Inferior parietal cortex (tissue), 1 donor: ENCODE results near the gene PLA2G15.

ENCODE experiments used
- DNase-seq: peaks from one replicate; pipeline ENCODE4 v3.0.0-alpha.2; 2016; ENCODE audit errors: extremely low spot score

PLA2G15 gene

DNA sequence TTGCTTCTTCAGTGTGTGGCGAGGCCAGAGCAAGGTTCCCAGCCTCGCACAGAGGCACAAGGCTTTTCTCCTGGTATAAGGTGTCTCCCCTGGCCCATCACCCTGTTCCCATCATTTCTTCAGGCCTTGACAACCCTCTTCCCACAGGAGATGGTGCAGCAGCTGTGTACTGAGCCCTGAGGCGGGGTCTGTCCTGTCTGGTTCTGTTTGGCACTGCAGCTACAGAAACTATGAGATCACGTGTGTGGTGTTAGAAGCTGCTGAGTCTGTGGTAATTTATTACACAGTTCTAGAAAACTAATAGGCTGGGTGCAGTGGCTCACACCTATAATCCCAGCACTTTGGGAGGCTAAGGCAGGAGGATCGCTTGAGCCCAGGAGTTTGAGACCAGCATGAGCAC is 7.2 kb downstream of the PLA2G15 start:
- no peak for DNase-seq

DNA sequence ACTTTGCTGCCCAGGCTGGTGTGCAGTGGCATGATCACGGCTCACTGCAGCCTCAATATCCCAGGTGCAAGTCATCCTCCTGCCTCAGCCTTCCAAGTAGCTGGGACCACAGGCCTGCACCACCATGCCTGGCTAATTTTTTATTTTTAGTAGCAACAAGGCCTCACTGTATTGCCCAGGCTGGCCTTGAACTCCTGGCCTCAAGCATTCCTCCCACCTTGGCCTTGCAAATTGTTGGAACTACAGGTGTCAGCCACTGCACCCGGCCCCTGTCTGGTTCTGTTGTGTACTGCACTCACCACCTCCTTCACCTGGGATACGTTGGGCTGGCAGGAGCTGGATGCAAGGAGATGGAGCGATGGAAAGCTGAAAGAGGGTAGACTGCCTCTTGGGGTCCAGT is 8.5 kb downstream of the PLA2G15 start:
- DNase-seq: no peak

DNA sequence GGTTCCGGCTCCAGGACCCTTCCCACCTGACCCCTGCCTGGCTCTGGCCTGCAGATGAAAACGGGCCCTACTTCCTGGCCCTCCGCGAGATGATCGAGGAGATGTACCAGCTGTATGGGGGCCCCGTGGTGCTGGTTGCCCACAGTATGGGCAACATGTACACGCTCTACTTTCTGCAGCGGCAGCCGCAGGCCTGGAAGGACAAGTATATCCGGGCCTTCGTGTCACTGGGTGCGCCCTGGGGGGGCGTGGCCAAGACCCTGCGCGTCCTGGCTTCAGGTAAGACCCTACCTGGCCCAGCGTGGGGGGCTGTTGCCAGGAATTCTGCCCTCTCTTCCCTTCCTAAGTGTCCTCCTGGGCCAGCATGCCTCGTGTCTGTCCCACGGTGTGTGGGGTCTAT is 10.5 kb downstream of the PLA2G15 start:
- no peak for DNase-seq

DNA sequence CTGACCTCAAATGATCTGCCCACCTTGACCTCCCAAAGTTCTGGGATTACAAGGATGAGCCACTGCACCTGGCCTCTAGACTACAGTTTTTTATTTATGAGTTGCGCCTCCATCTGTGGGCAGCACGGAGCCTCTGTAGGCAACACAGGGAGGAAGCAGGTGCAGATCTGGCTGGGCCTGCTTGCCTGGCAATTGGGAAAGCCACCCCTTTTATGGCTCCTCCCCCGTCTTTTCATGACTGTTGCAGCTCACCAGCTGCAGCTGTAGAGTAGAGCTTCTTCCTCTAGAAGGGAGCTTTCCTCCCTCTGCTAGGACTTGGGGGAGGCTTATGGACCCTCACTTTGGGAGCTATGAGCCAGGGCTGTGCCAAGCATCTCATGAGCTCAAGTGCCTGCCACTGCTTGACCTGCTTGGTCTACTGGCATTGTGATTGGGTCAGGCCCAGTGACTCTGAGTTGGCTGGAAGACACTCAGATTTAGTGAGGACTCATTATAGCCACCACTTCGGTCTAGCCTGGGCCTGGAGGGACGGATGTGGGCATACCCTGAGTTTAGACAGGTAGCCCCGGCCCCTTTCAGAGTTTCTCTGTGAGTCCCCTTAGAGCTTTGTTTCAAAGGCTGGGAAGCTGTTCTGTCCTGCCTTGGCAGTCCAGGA is 12.2 kb downstream of the PLA2G15 start:
- peak; percentile 32 for DNase-seq

DNA sequence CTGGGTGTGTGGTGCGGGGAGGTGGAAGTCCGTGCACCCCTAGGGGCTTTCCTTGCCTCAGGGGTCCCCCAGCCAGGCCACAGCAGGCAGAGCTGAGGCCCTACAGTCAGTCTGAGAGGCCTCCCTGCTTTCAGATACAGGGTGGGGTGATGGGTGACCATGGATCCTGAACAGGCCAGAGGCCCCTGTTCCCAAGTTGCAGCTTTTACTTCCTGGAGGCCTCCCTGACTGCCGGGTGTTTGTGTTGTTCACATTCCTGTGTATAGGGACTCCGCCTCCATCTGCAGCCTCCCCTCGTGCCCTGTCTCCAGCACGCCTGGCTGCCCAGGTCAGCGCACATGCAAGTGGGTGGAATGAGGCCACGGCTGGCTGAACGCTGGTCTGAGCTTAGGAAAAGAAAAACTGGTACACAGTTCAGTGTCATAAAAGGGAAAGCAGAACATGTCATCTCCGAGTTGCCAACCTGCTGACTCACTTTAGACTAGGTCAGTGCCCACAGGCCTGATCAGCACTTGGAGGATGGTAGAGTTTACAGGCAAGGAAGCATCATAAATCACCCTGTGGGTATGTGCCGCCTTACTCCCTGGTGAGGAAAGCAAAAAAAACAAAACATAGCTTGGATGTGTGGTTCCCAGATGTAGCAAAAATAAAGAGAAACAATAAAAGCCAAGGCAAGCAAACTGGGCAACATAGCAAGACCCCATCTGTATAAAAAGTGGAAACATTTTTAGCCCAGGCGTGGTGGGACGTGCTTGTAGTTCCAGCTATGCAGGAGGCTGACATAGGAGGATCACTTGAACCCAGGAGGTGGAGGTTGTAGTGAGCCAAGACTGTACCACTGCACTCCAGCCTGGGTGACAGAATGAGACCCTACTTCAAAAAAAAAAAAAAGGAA is 13.0 kb downstream of the PLA2G15 start:
- DNase-seq: no peak

DNA sequence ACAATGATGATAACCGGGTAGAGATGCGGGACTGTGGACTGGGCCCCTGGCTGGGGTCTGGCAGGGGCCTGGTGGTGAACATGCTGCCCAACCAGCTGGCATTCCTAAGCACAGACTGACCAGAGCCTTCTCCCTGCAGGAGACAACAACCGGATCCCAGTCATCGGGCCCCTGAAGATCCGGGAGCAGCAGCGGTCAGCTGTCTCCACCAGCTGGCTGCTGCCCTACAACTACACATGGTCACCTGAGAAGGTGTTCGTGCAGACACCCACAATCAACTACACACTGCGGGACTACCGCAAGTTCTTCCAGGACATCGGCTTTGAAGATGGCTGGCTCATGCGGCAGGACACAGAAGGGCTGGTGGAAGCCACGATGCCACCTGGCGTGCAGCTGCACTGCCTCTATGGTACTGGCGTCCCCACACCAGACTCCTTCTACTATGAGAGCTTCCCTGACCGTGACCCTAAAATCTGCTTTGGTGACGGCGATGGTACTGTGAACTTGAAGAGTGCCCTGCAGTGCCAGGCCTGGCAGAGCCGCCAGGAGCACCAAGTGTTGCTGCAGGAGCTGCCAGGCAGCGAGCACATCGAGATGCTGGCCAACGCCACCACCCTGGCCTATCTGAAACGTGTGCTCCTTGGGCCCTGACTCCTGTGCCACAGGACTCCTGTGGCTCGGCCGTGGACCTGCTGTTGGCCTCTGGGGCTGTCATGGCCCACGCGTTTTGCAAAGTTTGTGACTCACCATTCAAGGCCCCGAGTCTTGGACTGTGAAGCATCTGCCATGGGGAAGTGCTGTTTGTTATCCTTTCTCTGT is 14.0 kb downstream of the PLA2G15 start:
- no peak for DNase-seq

DNA sequence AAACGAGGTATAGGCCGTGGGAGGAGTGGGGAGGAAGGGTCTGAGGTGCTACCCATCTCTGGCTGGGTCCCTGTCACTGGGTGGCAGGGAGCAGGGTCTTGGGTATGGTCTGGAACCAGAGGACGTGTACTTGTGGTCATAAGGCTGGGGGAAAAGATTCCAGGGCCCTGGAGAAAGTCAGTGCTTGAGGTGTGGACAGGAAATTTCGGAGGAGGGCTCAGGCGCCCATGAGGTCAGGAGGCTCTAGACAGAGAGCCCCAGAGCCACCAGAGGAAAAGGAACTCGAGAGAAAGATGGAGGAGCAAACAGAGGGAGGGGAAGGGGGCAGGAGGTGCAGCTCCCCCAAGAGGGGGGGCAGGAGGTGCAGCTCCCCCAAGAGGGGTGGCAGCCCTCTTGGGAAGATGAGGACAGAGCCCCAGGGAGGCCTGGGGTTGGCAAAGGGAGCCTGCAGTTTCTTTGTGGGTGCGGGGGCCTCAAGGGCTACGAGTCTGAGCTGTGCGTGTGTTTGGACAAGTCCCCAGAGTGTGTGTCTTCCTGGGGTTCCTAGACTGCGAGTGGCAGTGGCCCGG is 18.5 kb downstream of the PLA2G15 start:
- DNase-seq: no peak

DNA sequence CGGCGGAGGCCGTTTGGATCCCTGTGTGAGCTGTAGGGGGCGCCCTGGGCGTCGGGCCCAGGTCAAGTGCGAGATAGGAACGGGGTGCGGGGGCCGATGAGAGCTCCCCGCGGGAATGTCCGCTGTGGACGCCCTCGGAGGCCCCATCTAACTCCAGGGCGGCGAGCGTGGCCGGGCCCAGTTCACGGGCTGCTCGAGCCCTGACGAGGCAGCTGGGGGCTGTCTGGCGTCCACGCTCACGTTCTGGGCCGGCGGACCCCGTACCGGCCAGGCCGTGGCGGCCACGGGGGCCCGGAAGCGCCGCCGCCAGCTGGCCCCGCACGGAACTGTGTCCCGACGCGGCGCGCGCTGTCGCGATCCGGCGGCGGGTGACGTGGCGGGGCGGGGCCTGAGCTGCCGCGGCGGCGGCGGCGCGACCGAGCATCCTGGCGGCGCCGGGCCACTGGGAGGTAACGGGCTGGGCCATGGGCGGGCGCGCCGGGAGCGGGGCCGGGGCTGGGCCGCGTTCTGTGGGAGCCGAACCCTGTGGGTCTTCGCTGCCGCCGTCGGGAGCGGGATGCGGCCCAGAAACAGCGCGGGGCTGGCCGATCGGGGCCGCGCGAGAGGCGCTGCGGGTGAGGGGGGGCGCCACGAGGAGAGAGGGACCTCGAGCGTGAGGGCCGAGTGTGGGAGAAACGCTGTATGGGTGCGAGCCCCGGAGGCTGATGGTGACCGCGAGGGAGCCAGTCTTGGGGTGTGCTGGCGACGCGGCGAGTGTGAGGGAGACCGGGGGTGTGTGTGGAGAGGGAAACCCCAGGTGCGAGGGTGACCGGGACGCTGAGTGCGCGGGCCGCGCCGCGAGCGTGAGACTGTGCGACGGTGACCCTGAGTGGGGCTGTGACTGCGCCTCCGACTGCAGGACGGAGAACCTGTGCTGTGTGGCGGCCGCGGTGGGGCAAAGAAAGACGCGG is 19.2 kb downstream of the PLA2G15 start, which contains the start of gene SLC7A6:
Gene SLC7A6 (plus strand): TSS at position 399 of the 950 bp plus-strand sequence. CDS start 10,201 bp downstream, outside the sequence.
- peak; percentile 62 for DNase-seq

DNA sequence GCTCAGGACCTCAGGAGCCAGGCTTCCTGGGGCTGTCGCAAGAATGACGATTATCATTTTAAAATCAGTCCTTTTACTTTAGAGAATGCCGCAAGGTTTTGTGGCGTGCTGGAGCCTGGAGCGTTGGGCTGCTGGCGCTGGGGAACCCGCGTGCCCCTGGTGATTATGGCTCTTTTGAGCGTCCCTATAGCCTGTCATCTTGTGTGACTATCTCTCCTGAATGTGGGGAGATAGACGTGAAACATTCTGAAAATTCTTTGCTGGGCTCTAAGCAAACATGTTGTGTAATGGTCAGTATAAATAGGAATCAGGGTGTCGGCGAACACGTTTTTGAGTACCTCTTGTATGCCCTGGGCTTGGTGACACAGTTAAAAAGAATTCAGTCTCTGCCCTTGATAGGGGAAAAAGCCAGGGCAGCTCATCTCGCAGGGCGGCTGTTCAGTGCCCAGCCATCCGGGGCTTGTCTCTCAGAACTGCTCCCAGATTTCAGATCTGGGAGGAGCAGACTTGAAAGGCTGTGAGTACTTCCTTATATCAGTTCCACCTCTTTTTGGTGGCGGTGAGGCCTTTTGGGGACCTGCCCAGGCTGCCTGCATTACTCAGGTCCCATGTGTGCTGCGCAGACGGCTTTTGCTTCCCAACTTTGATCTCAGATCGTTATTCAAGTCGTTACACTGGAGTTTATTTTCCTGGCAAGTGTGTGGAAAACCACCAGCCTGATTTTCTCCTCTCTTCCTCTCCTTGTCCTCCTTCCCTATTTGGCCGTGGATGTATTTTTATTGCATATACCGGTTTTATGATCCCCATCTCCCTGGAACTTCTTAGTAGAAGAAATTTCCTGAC is 20.1 kb downstream of the PLA2G15 start:
- DNase-seq: peak; percentile 50

DNA sequence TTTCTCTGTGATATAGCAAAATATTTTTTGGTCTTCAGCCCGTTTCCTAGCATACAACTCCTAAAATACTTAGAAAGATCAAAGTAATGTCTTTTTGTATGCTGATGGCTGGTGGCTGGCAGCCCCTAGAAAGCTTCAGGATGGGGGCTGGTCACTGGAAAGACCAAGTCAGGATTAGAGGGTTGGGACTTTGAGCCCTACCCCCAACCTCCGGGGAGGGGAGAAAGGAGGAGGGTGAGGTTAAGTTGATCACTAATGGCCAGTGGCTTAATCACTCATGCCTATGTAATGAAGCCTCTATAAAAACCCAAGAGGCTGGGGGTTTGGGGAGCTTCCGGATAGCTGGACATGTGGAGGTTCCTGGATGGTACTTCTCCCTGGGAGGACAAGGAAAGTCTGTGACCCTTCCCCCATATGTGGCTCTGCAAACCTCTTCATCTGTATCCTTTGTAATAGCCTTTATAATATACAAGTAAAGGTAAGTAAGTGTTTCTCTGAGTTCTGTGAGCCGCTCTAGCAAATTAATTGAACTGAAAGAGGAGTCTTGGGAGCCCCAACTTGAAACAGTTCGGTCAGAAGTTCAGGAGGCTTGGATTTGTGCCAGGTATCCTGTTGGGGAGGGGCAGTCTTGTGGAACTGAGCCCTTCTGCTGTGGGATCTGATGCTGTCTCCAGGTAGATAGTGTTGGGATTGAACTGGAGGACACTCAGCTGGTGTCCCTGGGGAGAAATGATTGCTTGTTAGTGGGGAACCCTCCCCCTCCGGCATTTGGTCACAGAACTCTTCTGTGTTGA is 22.6 kb downstream of the PLA2G15 start:
- DNase-seq: no peak

DNA sequence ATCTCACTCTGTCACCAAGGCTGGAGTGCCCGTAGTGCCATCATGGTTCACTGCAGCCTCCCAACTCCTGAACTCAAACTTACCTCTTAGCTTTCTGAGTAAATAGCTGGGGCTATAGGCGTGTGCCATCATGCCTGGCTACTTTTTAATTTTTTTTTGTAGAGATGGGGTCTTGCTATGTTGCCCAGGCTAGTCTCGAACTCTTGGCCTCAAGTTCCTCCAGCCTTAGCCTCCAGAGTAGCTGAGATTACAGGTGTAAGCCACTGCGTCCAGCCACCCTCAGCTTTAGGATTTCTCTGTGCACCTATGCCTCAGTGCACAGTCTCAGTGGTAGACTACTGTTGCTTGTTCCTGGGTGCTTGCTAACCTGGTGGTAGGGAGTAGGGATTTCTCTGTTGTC is 24.6 kb downstream of the PLA2G15 start:
- no peak for DNase-seq

DNA sequence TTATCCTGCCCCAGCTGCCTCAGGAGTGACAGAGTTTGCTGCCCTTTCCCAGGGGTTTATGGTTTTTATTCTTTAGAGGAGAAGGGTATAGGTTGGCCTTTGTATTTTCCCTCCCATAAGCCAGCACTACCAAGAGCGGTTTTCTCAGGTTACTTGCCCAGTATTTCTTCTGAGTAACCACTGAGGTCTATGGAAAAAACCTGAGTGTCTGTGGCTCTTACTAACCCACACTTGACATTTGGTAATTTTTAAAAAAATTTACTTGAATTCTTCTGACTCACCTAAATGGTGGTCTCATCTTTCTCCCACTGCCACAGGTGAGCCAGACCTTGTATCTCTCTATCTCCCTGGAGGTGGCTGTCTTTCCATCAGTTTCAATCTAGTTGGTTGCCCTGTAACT is 25.2 kb downstream of the PLA2G15 start:
- DNase-seq: no peak

DNA sequence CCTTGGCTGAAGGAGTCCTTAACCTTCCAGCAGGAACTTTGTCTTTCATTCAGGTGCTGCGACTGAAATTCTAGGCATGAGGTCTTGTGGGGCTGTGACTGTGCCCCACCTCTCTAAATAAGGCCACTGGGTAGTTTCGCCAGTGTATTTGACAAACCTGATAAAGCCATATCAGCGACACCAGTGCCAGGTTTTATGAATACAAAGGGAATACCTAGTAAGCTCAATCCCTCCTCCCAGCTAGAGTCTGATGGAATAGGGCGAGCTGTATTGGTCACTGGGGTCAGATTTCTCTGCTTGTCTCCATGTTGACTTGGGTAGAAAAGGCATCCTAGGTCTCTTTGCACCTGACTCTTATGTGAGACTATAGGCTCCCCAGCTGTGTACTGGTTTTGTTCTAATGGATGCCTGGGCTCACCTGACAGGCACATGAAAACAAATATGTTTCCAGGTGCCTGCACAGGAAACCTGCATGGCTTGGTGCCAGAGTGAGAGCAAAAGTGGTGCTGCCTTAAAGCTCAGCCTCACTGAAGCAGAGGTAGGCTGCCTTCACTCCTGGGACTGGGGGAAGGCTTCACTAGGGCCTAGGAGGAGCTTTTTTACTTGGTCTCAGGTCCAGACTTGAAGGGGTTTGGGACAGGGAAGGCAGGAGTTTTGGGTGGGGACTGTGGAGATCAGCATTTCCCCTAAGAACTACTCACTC is 27.5 kb downstream of the PLA2G15 start:
- no peak for DNase-seq

DNA sequence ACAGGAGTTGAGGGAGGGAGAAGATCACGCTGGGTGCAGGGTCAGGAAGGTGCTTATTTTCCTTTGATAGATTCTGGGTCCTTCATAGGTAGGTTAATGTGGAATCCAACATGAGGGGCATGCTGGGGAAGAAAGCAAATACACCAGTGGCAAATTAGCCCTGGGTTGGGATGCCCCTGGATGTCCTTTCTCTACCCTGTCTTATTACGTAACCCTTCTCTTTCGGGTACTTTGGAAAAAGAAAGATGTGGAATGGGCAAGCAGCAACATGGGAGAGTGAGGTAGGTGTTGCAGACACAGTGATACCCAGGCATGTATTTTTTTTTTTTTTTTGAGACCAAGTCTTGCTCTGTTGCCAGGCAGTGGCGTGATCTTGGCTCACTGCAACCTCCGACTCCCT is 28.3 kb downstream of the PLA2G15 start:
- no peak for DNase-seq

DNA sequence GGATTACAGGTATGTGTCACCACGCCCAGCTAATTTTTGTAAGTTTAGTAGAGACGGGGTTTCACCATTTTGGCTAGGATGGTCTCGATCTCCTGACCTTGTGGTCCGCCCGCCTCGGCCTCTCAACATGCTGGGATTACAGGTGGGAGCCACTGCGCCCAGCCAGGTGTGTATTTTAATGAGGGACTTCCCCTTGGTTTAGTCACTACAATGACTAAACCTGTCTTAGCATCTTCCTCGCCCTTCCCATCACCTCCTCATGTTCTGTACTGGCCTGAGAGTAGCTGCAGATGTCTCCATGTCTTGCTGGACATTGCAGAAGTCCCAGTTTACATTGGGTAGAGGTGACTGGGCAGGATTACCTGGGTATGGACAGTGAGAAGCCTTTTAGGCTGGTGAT is 28.7 kb downstream of the PLA2G15 start:
- DNase-seq: no peak

DNA sequence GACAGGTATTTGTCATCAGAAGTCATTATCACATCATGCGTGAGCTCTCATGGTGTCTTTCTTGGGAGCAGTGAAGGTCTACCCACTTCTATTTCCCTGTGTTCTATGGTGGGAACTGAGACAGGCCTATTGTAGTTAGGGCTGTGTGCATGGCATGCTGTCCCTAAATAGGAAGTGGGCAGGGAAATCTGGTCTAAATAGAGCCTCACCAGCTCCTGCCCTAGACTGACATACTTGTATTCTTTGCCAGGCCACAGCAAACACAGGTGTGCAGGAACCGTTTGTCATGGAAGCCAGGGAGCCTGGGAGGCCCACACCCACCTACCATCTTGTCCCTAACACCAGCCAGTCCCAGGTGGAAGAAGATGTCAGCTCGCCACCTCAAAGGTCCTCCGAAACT is 29.3 kb downstream of the PLA2G15 start:
- DNase-seq: no peak

DNA sequence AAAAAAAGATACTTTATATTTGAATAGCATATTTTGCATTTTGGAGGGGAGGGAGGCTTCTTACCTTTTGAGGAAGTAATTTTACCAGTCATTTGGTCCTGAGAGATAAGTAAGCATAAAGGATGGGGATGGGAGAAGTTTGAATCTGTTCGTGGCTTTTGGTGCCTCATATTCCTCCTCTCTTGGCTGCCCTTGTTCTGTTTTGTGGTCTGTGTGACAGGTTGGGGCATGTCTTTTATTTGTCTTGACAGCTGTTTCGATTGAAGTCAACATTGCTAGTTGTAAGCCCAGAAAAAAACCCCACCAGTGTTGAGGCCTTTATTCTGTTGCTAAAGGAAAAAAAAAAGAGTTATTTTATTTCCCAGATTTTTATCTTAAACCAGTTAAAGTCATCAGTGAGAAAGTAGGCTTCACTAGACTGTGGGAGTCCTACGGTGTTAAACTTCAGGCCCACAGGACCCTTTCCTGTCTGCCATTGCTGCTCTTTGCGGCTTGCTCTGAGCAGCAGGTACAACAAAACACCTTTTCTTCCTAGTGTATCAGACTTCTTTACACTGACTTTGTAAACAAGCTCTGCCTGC is 30.5 kb downstream of the PLA2G15 start:
- no peak for DNase-seq

DNA sequence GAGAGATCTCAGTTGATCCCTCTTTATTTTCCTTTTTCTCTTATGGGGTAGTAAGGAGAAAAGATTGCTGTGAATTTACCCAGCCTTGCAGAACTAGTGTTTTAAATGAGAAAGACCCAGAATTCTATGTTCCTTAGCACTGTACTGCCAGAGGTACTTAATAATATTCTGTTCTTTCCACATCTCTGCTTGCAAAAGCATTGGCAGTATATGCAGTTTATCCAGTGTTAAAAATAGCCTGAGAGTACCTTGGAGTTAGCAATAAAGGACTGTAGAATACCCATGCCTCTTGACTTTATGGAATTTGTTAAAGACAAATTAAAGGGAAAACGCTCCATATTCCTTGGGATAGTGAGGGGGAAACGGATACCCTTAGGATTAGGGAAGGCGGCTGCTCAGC is 31.1 kb downstream of the PLA2G15 start:
- no peak for DNase-seq
